Right lobe of liver (tissue), 4 donors: ENCODE data around the gene PRSS2.

Experiments used
- CTCF ChIP-seq, 4 donors: fragments of 200-600 bp in 3 of 4; fragments of 450-650 bp in 1 of 4; IDR thresholded peaks; one replicate each; pipeline versions ENCODE4 v1.5.1 to v1.8.0; 2016 to 2022; ENCODE audit warnings: antibody characterized with exemption in 4 of 4, mild to moderate bottlenecking in 2 of 4
- POLR2A ChIP-seq: fragments of 450-650 bp; IDR thresholded peaks from one replicate; pipeline ENCODE4 v1.6.1; 2017; ENCODE audit warnings: antibody characterized with exemption, mild to moderate bottlenecking
- donor health status: DM: no; HTN: no; CAD: no.
- donor health status: DM: no; HTN: no; CAD: no.
- donor health status: DM: no; HTN: yes; CAD: no.

GRCh38 chr7:142809671-142810070, 38.9 kb downstream of the PRSS2 start:
- TF ChIP-seq CTCF (IDR thresholded peaks at IDR 0.05) (no peak), POLR2A (no peak)
